IgD-negative memory B cell (primary cell): Measurements from ENCODE around the gene ABHD2. TPM values are rescaled to one million over a fixed set of nuclear protein-coding genes. Genes with fewer than 3 reads are reported as not detected.
A peak's percentile ranks its signal among the peaks of the same experiment; 100 is the strongest.

Experiments
- H3K27ac Mint-ChIP-seq, 3 donors: one replicate each; pipeline ENCODE4 v1.8.0; 2020 to 2022; ENCODE audit warnings: mild to moderate bottlenecking in 3 of 3, mixed read lengths in 3 of 3, moderate library complexity in 1 of 3
- H3K27me3 Mint-ChIP-seq: one replicate; pipeline ENCODE4 v1.8.0; 2021; ENCODE audit warnings: mixed read lengths
- H3K36me3 Mint-ChIP-seq: one replicate; pipeline ENCODE4 v1.8.0; 2020; ENCODE audit warnings: mild to moderate bottlenecking, mixed read lengths
- H3K4me1 Mint-ChIP-seq, 3 donors: one replicate each; pipeline ENCODE4 v1.8.0; 2020 to 2022; ENCODE audit warnings: mixed read lengths in 3 of 3, mild to moderate bottlenecking in 1 of 3
- H3K4me3 Mint-ChIP-seq, 4 donors: one replicate each; pipeline ENCODE4 v1.8.0; 2020 to 2022; ENCODE audit warnings: mild to moderate bottlenecking in 4 of 4, mixed read lengths in 4 of 4, moderate library complexity in 3 of 4
- H3K9me3 Mint-ChIP-seq, 3 donors: one replicate each; pipeline ENCODE4 v1.8.0; 2020 to 2021; ENCODE audit warnings: mixed read lengths in 3 of 3, mild to moderate bottlenecking in 1 of 3
- polyA plus RNA-seq: library from polyadenylated mRNA; unstranded; fragments of 300-500 nt; fragmentation: Illumina TruSeq; gene quantifications from one replicate; pipeline ENCODE4 v1.2.3, GENCODE V29; 2021

Gene ABHD2
- polyA plus RNA-seq, 1 donor from 2014 or later = 13.4 TPM

- Mint-ChIP-seq H3K4me3 (no peak overlapping the region), H3K9me3 (no peaks in the 10 kb centered on the region), H3K4me1 (peaks cover 0 to 5% (median 1%) of the 10 kb centered on the region in 3 donors), H3K36me3 (peaks cover 6% of the 10 kb centered on the region), H3K27me3 (no peaks in the 10 kb centered on the region), H3K27ac (no peak overlapping the region)
Measured at GRCh38 chr15:89179966-89180875, 92.0 kb downstream of the ABHD2 start.

- H3K4me1 Mint-ChIP-seq = peaks cover 0 to 1% (median 0%) of the 10 kb centered on the region in 3 donors
- H3K9me3 Mint-ChIP-seq = no peaks in the 10 kb centered on the region
- no peaks in the 10 kb centered on the region for H3K27me3 Mint-ChIP-seq
- no peak overlapping the region for H3K27ac Mint-ChIP-seq
- H3K36me3 Mint-ChIP-seq = peaks cover 3% of the 10 kb centered on the region
- H3K4me3 Mint-ChIP-seq = no peak overlapping the region
Measured at GRCh38 chr15:89184357-89184756, 96.1 kb downstream of the ABHD2 start.

GRCh38 chr15:89184886-89185526 is 96.8 kb downstream of the ABHD2 start:
- Mint-ChIP-seq H3K4me1 (peaks cover 0 to 1% (median 0%) of the 10 kb centered on the region in 3 donors), H3K36me3 (peaks cover 3% of the 10 kb centered on the region), H3K27me3 (no peaks in the 10 kb centered on the region), H3K27ac (no peak overlapping the region), H3K4me3 (no peak overlapping the region), H3K9me3 (no peaks in the 10 kb centered on the region)

GRCh38 chr15:89186803-89187202 is 98.5 kb downstream of the ABHD2 start:
- no peak overlapping the region for H3K4me3 Mint-ChIP-seq
- H3K27me3 Mint-ChIP-seq = no peaks in the 10 kb centered on the region
- no peak overlapping the region for H3K27ac Mint-ChIP-seq
- peaks cover 11% of the 10 kb centered on the region for H3K36me3 Mint-ChIP-seq
- peaks cover 0 to 1% (median 0%) of the 10 kb centered on the region in 3 donors for H3K4me1 Mint-ChIP-seq
- H3K9me3 Mint-ChIP-seq = no peaks in the 10 kb centered on the region

GRCh38 chr15:89187301-89187985 is 99.2 kb downstream of the ABHD2 start:
- Mint-ChIP-seq H3K36me3 (peaks cover 10% of the 10 kb centered on the region), H3K27me3 (no peaks in the 10 kb centered on the region), H3K9me3 (no peaks in the 10 kb centered on the region), H3K4me1 (peaks cover 0 to 1% (median 0%) of the 10 kb centered on the region in 3 donors), H3K4me3 (no peak overlapping the region), H3K27ac (no peak overlapping the region)

GRCh38 chr15:89187986-89188514 is 99.8 kb downstream of the ABHD2 start:
- no peak overlapping the region for H3K27ac Mint-ChIP-seq

GRCh38 chr15:89192136-89192535 is 103.9 kb downstream of the ABHD2 start:
- no peaks in the 10 kb centered on the region for H3K9me3 Mint-ChIP-seq
- H3K4me1 Mint-ChIP-seq = no peaks in the 10 kb centered on the region
- no peak overlapping the region for H3K27ac Mint-ChIP-seq
- no peak overlapping the region for H3K4me3 Mint-ChIP-seq
- peaks cover 10% of the 10 kb centered on the region for H3K36me3 Mint-ChIP-seq
- H3K27me3 Mint-ChIP-seq = no peaks in the 10 kb centered on the region

More at GRCh38 chr15:89187986-89188514, 99.8 kb downstream of the ABHD2 start:
- Mint-ChIP-seq H3K4me1 (peaks cover 0 to 1% (median 0%) of the 10 kb centered on the region in 3 donors), H3K36me3 (peaks cover 8% of the 10 kb centered on the region), H3K9me3 (no peaks in the 10 kb centered on the region), H3K4me3 (no peak overlapping the region), H3K27me3 (no peaks in the 10 kb centered on the region)

- H3K4me1 Mint-ChIP-seq = no peaks in the 10 kb centered on the region
- no peak overlapping the region for H3K27ac Mint-ChIP-seq
- H3K4me3 Mint-ChIP-seq = no peak overlapping the region
- peaks cover 12% of the 10 kb centered on the region for H3K36me3 Mint-ChIP-seq
- H3K9me3 Mint-ChIP-seq = no peaks in the 10 kb centered on the region
- H3K27me3 Mint-ChIP-seq = no peaks in the 10 kb centered on the region
Measured at GRCh38 chr15:89192766-89193165, 104.5 kb downstream of the ABHD2 start.

- Mint-ChIP-seq H3K9me3 (no peaks in the 10 kb centered on the region), H3K27ac (no peak overlapping the region), H3K4me1 (no peaks in the 10 kb centered on the region), H3K27me3 (no peaks in the 10 kb centered on the region), H3K36me3 (peaks cover 12% of the 10 kb centered on the region), H3K4me3 (no peak overlapping the region)
Measured at GRCh38 chr15:89194608-89195007, 106.4 kb downstream of the ABHD2 start.

GRCh38 chr15:89195836-89196235 is 107.6 kb downstream of the ABHD2 start:
- Mint-ChIP-seq H3K27ac (no peak overlapping the region), H3K36me3 (peaks cover 13% of the 10 kb centered on the region), H3K4me3 (no peak overlapping the region), H3K4me1 (no peaks in the 10 kb centered on the region), H3K27me3 (no peaks in the 10 kb centered on the region), H3K9me3 (no peaks in the 10 kb centered on the region)

- Mint-ChIP-seq H3K27ac (no peak overlapping the region), H3K4me1 (no peaks in the 10 kb centered on the region), H3K36me3 (peaks cover 11% of the 10 kb centered on the region), H3K27me3 (no peaks in the 10 kb centered on the region), H3K9me3 (no peaks in the 10 kb centered on the region), H3K4me3 (no peak overlapping the region)
Measured at GRCh38 chr15:89196241-89196640, 108.0 kb downstream of the ABHD2 start.

- Mint-ChIP-seq H3K36me3 (peaks cover 11% of the 10 kb centered on the region), H3K27me3 (no peaks in the 10 kb centered on the region), H3K27ac (no peak overlapping the region), H3K9me3 (no peaks in the 10 kb centered on the region), H3K4me1 (no peaks in the 10 kb centered on the region), H3K4me3 (no peak overlapping the region)
Measured at GRCh38 chr15:89196994-89197393, 108.7 kb downstream of the ABHD2 start.

- Mint-ChIP-seq H3K27me3 (no peaks in the 10 kb centered on the region), H3K4me1 (no peaks in the 10 kb centered on the region), H3K27ac (no peak overlapping the region), H3K36me3 (peaks cover 11% of the 10 kb centered on the region), H3K9me3 (no peaks in the 10 kb centered on the region), H3K4me3 (no peak overlapping the region)
Measured at GRCh38 chr15:89197503-89197971, 109.3 kb downstream of the ABHD2 start.

- H3K36me3 Mint-ChIP-seq = peaks cover 11% of the 10 kb centered on the region
Measured at GRCh38 chr15:89198196-89198595, 109.9 kb downstream of the ABHD2 start.

GRCh38 chr15:89198934-89199333 is 110.7 kb downstream of the ABHD2 start:
- Mint-ChIP-seq H3K4me1 (no peaks in the 10 kb centered on the region), H3K27me3 (no peaks in the 10 kb centered on the region), H3K4me3 (no peak overlapping the region), H3K9me3 (no peaks in the 10 kb centered on the region), H3K27ac (no peak overlapping the region), H3K36me3 (peaks cover 11% of the 10 kb centered on the region)

More at GRCh38 chr15:89198196-89198595, 109.9 kb downstream of the ABHD2 start:
- no peaks in the 10 kb centered on the region for H3K9me3 Mint-ChIP-seq
- no peaks in the 10 kb centered on the region for H3K4me1 Mint-ChIP-seq
- H3K4me3 Mint-ChIP-seq = no peak overlapping the region
- H3K27me3 Mint-ChIP-seq = no peaks in the 10 kb centered on the region
- peak overlapping the region in 1 of 3 donors; percentile 65 for H3K27ac Mint-ChIP-seq
